Inflammatory macrophage (primary cell): ENCODE measurements around the gene MINK1.
A peak's percentile ranks its signal among the peaks of the same experiment; 100 is the strongest.

Experiments used
- DNase-seq, 2 donors: peaks; one replicate each; pipeline ENCODE4 v3.0.0-alpha.2; 2020 to 2022

The MINK1 gene

GRCh38 chr17:4879601-4880000 lies 46.5 kb downstream of the MINK1 start:
- peak; percentile 84 to 87 for DNase-seq

- DNase-seq: no peak
Measured at GRCh38 chr17:4880857-4881256, 47.7 kb downstream of the MINK1 start.

GRCh38 chr17:4881761-4882555 lies 48.8 kb downstream of the MINK1 start:
- DNase-seq: peak in 1 of 2 donors; percentile 54

- DNase-seq: no peak
Measured at GRCh38 chr17:4884489-4884888, 51.3 kb downstream of the MINK1 start.

GRCh38 chr17:4886830-4887229 lies 53.7 kb downstream of the MINK1 start:
- no peak for DNase-seq

- no peak for DNase-seq
Measured at GRCh38 chr17:4887581-4887980, 54.4 kb downstream of the MINK1 start.

GRCh38 chr17:4891411-4892410 lies 58.6 kb downstream of the MINK1 start:
- no peak for DNase-seq

GRCh38 chr17:4892499-4893221 lies 59.5 kb downstream of the MINK1 start:
- no peak for DNase-seq

GRCh38 chr17:4893272-4893671 lies 60.1 kb downstream of the MINK1 start:
- DNase-seq: no peak

GRCh38 chr17:4893721-4894560 lies 60.8 kb downstream of the MINK1 start:
- no peak for DNase-seq

- no peak for DNase-seq
Measured at GRCh38 chr17:4895121-4895520, 62.0 kb downstream of the MINK1 start.

GRCh38 chr17:4895657-4896331 lies 62.7 kb downstream of the MINK1 start:
- peak; percentile 62 to 67 for DNase-seq

- no peak for DNase-seq
Measured at GRCh38 chr17:4896332-4897197, 63.4 kb downstream of the MINK1 start.

- no peak for DNase-seq
Measured at GRCh38 chr17:4897198-4897687, 64.1 kb downstream of the MINK1 start.

GRCh38 chr17:4897785-4898184 lies 64.6 kb downstream of the MINK1 start:
- no peak for DNase-seq

GRCh38 chr17:4898351-4898750 lies 65.2 kb downstream of the MINK1 start:
- no peak for DNase-seq

- DNase-seq: no peak
Measured at GRCh38 chr17:4898927-4899326, 65.8 kb downstream of the MINK1 start.

GRCh38 chr17:4899341-4900230 lies 66.4 kb downstream of the MINK1 start, which contains the start of gene C17orf107:
C17orf107 (plus strand) TSS chr17:4899536; CDS start chr17:4899763, 227 bp downstream.
- DNase-seq: peak; percentile 96 to 98
